ENCODE data around the gene PDZD4.

The PDZD4 gene

DNA sequence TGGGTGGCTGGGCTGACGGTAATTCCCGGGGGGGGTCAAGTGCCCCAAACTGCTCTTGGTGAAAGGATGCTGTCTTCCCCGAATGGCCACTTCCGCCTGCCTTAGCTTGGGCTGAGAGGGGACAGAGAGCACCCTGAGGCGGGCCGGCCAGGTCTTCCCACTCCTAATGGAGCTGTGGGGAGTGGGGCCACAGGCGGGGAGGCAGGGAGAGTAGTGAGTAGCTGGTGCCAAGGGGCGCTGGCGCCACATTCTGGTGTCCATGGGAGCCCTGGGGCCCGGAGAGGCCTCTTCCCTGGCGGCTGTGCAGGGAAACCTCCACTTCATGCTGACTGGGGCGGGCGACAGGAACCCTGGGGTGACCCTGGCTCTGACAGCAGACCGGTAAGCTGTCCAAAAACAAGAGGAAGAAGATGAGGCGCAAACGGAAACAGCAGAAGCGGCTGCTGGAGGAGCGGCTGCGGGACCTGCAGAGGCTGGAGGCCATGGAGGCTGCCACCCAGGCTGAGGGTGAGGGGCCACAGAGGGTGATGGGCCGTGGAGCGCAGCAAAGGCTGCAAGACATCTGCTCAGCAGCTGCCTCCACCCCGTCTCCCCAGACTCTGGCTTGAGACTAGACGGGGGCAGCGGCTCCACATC is 46.8 kb downstream of the PDZD4 start:
- DNase-seq (ENCODE audit: low read depth) = no peak

DNA sequence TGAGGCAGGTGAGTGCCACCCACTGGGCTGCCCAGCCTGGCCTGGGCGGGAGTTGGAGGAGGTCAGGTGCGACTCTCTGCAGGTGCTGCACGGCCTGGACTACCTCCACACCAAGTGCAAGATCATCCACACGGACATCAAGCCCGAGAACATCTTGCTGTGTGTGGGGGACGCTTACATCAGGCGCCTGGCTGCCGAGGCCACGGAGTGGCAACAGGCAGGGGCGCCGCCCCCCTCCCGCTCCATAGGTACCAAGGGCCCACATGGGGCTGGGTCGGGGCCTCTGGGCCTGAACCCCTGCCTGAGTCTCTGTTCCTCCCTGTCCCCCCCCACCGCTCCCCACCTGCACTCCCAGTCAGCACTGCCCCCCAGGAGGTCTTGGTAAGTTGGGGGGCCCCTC is 47.5 kb downstream of the PDZD4 start:
- DNase-seq (ENCODE audit: low read depth) = no peak

DNA sequence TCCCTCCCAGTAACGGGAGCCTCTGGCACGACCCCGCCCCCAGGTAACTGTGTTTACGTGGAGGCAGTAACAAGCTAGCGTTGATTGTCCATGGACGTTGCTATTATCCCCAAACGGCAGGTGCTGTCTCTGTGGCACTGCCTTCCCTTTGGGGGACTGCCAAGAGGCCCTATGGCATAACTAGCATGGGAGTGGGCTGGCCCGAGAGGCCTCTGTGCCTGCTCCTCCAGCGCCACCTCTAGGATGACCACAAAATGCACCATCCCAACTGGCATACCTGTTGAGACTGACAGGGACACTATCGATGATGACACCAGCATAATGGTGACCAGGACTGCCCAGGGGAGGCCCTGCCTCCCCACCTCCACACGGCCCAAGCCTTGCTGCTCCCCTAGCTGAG is 48.0 kb downstream of the PDZD4 start:
- no peak for DNase-seq (ENCODE audit: low read depth)

DNA sequence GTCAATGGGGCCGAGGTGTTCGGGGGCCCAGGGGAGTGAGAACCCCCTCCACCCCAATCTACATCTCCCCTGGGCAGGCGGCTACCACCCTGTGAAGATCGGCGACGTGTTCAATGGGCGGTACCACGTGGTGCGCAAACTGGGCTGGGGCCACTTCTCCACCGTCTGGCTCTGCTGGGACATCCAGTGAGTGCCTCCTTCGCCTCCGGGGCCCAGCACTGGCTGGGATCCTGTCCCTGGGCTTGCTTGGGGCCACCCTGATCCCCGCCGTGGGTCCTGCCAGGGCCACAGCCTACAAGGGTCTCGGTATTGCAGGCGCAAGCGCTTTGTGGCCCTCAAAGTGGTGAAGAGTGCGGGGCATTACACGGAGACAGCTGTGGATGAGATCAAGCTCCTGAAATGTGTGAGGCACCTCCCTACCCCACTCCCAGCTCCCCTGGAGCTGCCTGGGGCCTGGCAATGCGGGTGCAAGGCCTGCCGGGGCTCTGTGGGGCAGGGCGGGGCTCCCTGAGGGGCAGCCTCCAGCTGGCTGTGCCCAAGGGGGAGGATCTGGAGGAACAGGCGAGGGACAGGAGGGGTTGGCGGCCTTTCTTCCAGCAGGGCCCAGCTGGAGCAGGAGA is 48.8 kb downstream of the PDZD4 start:
- no peak for DNase-seq (ENCODE audit: low read depth)

DNA sequence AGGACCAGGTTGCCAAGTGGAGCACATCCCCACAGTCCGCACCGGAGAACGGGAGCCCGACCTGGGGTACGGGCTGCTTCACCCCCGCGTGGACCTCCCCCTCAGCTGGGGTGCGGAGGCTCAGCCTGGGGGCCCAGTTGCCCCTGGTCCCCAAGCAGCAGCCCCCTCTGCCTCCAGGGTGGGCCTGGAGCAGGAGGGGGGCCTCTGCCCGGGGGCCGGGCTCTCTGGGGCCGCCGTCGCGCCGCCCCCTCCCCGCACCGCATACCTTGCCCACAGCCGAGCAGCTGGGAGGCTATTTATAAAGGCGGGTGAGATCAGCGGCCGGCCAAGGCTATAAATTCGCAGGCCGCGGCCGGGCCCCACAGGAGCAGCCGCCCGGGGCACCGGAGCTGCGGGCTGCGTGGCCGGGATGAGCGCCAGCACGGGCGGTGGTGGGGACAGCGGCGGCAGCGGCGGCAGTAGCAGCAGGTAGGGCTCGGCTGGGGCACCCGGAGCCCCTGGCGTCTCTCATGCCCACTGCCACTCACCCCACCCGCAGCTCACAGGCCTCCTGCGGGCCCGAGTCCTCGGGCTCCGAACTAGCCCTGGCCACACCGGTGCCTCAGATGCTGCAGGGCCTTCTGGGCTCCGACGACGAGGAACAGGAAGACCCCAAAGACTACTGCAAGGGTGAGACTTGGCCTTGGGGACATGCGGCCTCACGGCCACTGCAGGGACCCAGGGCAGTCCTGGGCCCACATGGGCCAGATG is 49.5 kb downstream of the PDZD4 start, which contains the start of gene SRPK3:
TSS of gene SRPK3 (plus strand) at position 364 of the 750 bp plus-strand sequence. CDS start at position 410, 46 bp downstream.
- no peak for DNase-seq (ENCODE audit: low read depth)

DNA sequence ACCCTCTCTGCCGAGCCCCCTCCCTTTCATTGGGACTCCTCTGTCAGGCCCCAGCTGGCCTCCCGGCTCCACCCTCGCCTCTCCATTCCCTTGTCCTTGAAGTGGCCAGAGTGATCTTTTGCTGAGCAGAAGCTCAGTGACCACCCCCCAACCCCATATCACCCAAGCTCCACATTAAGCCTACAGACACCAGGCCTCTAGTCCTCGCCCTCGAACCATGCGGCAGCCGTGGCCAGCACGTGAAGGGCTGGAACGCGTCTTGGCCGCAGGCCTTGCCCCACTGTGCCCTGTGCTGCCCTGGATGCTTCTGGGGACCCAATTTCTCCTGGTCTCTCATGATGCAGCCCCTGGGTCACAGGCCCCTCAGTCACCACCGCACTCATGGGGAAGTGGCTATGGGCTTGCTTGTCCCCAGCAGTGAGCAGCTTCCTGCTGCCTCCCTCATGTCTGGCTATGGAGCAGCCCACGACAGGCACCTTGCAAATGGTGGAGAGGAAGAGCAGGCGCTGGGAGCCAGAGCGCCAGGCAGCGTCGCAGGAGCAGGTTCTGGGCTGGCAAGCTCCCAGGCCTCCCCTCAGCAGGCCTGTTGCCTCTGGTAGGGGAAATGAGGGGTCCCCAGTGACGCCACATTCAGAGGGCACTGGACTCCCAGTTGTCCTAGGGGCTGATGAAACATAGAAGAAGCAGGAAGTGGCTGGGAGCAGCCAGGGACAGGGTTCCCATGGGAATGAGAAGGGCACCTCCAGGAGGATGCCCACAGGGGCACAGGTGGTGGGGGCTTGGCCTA is 50.3 kb downstream of the PDZD4 start:
- no peak for DNase-seq (ENCODE audit: low read depth)

DNA sequence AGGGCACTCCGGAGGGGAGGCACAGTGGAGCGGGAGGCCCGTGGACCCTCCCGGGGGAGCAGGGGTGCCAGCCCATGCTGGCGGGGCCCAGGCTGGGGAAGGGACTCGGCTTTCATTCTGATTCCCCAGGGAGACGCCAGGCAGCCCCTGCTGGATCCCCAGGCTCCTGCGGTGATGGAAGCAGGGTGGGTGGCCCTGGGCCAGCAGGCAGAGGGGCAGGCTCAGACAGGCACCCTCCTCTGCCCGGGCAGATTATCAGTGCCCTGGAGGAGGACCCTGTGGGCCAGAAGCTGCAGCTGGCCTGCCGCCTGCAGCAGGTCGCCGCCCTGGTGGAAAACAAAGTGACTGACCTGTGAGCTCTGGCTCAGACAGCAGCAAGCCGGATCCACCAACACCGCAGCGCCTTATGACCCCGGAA is 51.7 kb downstream of the PDZD4 start:
- no peak for DNase-seq (ENCODE audit: low read depth)

DNA sequence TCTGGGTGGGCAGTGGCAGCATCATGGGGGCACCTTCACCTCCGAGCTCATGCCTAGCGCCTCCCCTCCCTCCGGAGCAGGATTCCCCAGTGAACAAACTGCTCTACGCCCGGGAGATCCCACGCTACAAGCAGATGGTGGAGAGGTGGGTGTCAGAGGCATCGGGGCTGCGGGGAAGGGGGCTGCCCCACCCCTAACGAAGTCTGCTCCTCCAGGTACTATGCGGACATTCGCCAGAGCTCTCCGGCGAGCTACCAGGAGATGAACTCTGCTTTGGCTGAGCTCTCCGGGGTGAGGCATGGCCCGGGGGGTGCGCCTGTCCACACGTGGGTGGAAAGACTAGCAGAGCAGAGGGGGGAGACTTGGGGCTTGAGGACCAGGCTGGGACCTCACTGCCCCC is 52.2 kb downstream of the PDZD4 start:
- no peak for DNase-seq (ENCODE audit: low read depth)

DNA sequence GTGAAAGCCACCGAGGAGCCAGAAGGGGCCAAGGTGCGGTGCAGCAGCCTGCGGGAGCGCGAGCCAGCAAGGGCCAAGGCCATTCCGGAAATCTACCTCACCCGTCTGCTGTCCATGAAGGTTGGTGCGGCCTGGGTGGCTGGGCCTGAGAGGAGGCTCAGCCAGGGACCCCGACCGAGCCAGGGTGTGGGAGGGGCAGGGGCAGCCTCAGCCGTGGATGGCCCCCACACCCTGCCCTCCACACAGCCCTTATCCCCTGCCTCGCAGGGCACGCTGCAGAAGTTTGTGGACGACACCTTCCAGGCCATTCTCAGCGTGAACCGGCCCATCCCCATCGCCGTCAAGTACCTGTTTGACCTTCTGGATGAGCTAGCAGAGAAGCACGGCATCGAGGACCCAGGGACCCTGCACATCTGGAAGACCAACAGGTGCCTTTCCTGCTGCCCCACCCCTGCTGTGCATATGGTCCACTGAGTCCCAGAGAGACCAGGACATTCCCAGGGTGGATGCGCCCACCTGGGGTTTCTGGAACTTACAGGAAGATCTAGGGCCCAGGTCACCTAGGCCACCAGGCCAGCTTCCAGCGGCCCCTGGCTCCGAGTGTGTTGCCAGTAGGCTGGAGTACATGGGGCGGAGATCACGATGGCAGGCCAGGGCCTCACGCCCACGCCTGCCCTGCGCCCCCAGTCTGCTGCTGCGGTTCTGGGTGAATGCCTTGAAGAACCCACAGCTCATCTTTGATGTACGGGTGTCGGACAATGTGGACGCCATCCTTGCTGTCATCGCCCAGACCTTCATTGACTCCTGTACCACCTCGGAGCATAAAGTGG is 52.9 kb downstream of the PDZD4 start:
- no peak for DNase-seq (ENCODE audit: low read depth)

DNA sequence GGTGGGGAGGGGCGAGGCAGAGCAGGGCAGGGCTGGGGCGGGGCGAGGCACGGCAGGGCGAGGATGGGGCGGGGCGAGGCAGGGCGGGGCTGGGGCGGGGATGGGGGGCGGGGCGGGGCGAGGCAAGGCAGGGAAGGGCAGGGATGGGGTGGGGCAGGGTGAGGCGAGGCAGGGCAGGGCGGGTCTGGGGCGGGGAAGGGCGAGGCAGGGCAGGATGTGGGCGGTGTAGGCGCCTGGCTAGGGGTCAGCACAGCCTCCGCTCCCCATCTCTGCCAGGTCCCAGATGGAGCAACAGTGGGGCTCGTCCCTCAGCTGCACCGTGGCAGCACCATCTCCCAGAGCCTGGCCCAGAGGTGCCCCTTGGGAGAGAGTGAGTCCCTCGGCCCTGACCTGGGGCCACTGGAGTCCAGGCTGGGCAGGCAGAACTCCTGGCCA is 53.7 kb downstream of the PDZD4 start:
- no peak for DNase-seq (ENCODE audit: low read depth)

DNA sequence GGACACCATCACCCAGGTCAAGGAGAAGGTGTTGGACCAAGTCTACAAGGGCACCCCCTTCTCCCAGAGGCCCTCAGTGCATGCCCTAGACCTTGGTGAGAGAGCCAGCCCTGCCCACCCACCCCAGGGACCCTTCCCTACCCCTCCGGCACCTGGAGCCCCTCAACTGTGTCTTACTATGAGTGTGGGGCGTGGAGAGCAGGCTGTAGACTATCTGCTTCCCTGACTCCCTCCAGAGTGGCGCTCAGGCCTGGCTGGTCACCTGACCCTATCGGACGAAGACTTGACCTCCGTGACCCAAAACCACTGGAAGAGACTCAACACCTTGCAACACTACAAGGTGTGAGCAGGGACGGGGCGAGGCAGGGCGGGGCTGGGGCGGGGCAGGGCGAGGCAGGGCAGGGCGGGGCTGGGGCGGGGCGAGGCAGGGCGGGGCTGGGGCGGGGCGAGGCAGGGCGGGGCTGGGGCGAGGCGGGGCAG is 54.2 kb downstream of the PDZD4 start:
- DNase-seq (ENCODE audit: low read depth) = no peak

DNA sequence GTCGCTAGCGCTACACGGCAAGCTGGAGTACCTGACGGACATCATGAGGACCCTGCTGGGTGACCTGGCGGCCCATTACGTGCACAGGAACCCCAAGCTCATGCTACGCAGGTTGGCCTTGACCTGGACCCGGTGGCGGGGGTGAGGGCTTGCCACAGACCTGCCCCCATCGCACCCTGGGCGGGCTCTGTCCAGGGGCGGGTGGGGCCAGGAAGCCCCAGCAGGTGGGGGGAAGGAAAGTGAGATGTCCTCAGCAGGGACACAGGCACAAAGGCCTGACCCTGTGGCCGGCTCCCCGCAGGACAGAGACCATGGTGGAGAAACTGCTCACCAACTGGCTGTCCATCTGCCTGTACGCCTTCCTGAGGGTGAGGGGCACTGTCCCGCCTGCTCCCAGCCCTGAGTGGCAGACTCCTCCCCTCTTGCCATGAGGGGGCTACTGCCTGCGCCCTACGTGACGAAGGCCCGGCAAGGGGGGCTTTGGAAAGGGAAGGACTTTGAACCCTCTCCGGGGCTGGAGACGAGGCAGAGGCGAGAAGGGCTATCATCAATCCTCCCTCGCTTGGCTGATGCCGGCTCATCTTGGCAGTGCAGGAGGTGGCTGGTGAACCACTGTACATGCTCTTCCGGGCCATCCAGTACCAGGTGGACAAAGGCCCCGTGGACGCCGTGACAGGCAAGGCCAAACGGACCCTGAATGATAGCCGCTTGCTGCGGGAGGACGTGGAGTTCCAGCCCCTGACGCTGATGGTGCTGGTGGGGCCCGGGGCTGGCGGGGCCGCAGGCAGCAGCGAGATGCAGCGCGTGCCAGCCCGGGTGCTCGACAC is 54.8 kb downstream of the PDZD4 start:
- no peak for DNase-seq (ENCODE audit: low read depth)

DNA sequence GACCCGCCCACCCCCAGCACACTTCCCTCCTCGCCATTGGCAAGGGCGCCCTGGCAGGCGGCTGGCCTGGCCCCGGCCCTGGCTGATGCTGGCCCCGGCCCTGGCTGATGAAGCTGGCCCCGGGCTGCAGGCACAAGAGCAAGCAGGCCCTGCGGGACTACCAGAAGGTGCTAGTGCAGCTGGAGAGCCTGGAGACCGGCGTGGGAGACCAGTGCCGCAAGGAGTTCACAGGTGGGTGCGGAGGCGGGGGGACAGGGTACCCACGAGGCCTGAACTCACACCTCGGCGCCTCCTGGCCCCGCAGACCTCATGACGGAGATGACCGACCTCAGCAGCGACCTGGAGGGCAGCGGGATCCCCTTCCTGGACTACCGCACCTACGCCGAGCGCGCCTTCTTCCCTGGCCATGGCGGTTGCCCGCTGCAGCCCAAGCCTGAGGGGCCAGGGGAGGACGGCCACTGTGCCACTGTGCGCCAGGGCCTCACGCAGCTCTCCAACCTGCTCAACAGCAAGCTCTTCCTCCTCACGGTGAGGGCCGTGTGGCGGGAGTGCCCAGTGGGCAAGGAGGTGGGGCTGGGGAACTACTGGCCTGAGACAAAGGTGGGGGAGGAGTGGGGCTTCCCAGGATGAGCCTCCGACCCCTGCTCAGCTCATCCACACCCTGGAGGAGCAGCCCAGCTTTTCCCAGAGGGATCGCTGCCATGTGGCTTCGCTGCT is 55.6 kb downstream of the PDZD4 start:
- DNase-seq (ENCODE audit: low read depth) = no peak

DNA sequence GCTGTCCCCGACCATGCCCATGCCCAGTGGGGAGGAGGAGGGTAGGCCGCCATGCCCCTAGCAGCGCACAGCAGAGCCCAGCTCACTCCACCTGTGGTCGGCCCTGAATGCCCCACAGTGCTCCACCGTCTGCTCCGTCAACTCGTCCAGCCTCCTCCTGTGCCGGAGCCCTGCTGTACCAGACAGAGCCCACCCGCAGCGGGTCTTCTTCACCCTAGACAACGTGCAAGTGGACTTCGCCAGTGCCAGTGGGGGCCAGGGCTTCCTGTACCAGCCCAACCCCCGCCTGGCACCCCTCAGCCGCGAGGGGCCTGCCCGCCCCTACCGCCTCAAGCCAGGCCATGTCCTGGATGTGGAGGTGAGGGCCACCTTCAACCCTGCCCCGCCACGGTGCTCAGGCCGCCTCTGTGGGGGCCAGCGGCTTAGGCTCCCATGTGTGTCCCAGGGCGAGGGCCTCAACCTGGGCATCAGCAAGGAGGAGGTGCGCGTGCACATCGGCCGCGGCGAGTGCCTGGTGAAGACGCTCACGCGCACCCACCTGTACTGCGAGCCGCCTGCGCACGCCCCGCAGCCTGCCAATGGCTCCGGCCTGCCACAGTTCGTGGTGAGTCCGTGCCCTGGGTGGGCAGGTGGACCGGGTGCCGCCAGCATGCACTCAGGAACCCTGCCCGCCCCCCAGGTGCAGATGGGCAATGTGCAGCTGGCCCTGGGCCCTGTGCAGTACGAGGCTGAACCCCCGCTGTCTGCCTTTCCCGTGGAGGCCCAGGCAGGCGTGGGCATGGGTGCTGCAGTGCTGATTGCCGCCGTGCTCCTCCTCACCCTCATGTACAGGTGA is 56.4 kb downstream of the PDZD4 start:
- DNase-seq (ENCODE audit: low read depth) = no peak

DNA sequence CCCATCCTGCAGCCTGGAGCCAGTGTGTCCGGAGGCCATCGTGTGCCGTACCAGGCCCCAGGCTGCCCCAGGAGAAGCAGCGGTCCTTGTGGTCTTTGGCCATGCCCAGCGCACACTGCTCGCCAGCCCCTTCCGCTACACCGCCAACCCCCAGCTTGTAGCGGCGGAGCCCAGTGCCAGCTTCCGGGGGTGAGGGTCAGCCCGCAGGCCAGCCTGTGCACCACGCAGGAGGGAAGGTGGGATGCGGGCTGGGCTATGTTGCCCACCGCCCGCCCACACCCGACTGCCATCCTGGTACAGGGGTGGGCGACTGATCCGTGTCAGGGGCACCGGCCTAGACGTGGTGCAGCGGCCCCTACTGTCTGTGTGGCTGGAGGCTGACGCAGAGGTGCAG is 57.1 kb downstream of the PDZD4 start:
- no peak for DNase-seq (ENCODE audit: low read depth)

DNA sequence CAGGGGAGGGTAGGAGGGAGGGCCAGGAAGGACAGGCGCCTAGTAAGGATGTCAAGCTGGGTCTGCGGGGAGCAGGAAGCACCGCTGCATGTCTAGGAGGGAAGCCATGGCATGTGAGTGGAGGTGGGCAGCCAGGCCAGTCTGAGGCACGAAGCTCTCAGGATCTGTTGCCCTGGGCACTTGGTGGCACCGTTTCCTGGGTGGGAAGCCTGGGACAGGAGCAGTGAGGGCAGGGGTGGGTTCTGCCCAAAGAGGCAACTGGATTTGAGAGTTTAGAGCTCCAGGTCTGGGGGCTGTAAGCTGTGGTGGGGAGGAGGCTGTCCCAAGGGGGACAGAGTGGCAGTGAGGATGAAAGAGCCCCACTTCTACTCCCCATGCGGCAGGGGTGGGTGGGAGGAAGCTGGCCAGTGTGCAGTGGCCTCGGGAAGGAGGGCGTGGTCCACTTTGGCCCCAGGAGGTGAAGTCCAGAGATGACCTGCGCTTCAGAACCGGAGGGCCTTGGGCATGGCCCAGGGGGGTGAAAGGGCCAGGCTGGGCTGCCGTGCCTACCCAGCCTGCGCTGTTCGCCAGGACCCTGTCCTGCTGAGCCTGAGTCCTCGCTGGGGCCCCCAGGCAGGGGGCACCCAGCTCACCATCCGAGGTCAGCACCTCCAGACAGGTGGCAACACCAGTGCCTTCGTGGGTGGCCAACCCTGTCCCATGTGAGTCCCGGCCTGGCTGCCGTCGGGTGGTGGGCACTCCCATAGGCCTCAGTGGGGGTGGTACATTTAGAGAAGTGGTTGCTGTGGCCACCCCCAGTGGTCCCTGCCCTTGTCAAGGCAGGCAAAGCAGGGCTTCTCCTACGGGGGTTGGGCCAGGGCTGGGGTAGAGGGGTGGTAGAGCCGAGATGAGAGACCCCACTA is 57.8 kb downstream of the PDZD4 start:
- no peak for DNase-seq (ENCODE audit: low read depth)

DNA sequence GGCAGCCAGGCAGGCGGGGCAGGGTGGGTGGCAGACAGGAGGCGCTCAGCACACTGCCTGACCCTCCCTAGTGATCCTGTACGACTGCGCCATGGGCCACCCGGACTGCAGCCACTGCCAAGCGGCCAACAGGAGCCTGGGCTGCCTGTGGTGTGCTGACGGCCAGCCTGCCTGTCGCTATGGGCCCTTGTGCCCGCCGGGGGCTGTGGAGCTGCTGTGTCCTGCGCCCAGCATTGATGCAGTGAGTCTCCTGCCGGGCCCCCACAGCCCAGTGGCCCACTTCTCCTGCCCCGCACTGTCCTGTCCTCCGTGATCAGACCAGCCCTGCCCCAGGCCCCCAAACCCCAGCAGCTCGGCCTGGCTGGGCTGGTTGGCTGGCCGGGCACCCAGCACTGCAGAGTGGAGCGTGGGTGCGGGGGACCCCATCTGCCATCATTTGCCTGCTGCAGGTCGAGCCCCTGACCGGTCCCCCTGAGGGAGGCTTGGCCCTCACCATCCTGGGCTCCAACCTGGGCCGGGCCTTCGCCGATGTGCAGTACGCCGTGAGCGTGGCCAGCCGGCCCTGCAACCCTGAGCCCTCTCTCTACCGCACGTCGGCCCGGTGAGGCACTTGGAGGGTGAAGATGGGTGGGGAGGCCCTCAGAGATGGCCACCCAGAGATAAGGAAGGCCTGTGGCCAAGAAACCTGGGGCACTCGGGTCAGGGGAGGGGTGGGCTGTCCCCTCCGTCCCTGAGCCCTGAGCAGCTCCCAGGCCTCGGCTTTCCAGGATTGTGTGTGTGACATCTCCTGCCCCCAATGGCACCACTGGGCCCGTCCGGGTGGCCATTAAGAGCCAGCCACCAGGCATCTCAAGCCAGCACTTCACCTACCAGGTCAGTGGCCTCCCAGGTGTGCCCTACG is 58.7 kb downstream of the PDZD4 start:
- DNase-seq (ENCODE audit: low read depth) = no peak
